ENCODE results near the gene CLCNKB.
"Not testable (repeated sequence)": the region's sequence is repeated elsewhere in the genome, so short reads cannot be mapped to it uniquely, and the experiment has no call there.

The CLCNKB gene

GRCh38 chr1:16050328-16050727, 6.7 kb downstream of the CLCNKB start:
- no peaks in the 10 kb centered on the region for H4K20me1 ChIP-seq (ENCODE audit: insufficient read depth)
- no peaks in the 10 kb centered on the region for H3K36me3 ChIP-seq (ENCODE audit: insufficient read depth)
- H2AFZ ChIP-seq (ENCODE audit: low read depth), result no peak overlapping the region
- H3K79me2 ChIP-seq (ENCODE audit: insufficient read depth, low read depth), result no peaks in the 10 kb centered on the region
- no peak overlapping the region for H3K4me2 ChIP-seq
- H3K4me1 ChIP-seq (ENCODE audit: low read depth, poor library complexity, severe bottlenecking), result no peaks in the 10 kb centered on the region
- H3K9ac ChIP-seq, result no peak overlapping the region
- H3K27ac ChIP-seq, result no peak overlapping the region
- no peak overlapping the region for H3K4me3 ChIP-seq (IDR thresholded peaks at IDR 0.05; ENCODE audit: insufficient read depth, low read depth, low read length)
- H3K27me3 ChIP-seq (ENCODE audit: insufficient read depth, low read depth), result peaks cover 17% of the 10 kb centered on the region
- no peak for TF ChIP-seq CTCF (conservative IDR thresholded peaks at IDR 0.05; ENCODE audit: low read depth, low read length)

- H3K4me3 ChIP-seq (IDR thresholded peaks at IDR 0.05; ENCODE audit: insufficient read depth, low read depth, low read length), result no peak overlapping the region
- no peak overlapping the region for H3K9ac ChIP-seq
These were observed 7.5 kb downstream of the CLCNKB start for GRCh38 chr1:16051039-16051438.

GRCh38 chr1:16051949-16052348, 8.4 kb downstream of the CLCNKB start:
- not testable (repeated sequence) for H3K27me3 ChIP-seq (ENCODE audit: insufficient read depth, low read depth); H3K4me3 ChIP-seq (IDR thresholded peaks at IDR 0.05; ENCODE audit: insufficient read depth, low read depth, low read length); H3K9ac ChIP-seq; H3K27ac ChIP-seq; H3K79me2 ChIP-seq (ENCODE audit: insufficient read depth, low read depth); H3K36me3 ChIP-seq (ENCODE audit: insufficient read depth); H4K20me1 ChIP-seq (ENCODE audit: insufficient read depth); H3K4me2 ChIP-seq; H3K4me1 ChIP-seq (ENCODE audit: low read depth, poor library complexity, severe bottlenecking); H2AFZ ChIP-seq (ENCODE audit: low read depth)

More at GRCh38 chr1:16051039-16051438, 7.5 kb downstream of the CLCNKB start:
- Histone ChIP-seq H3K4me2 (no peak overlapping the region), H2AFZ (ENCODE audit: low read depth) (no peak overlapping the region), H3K27me3 (ENCODE audit: insufficient read depth, low read depth) (peaks cover 12% of the 10 kb centered on the region; the same call in 1 of the 2 replicates), H4K20me1 (ENCODE audit: insufficient read depth) (no peaks in the 10 kb centered on the region), H3K27ac (no peak overlapping the region), H3K4me1 (ENCODE audit: low read depth, poor library complexity, severe bottlenecking) (no peaks in the 10 kb centered on the region), H3K36me3 (ENCODE audit: insufficient read depth) (no peaks in the 10 kb centered on the region), H3K79me2 (ENCODE audit: insufficient read depth, low read depth) (no peaks in the 10 kb centered on the region)
- no peak for TF ChIP-seq CTCF (conservative IDR thresholded peaks at IDR 0.05; ENCODE audit: low read depth, low read length)

GRCh38 chr1:16053781-16054502, 10.4 kb downstream of the CLCNKB start:
- H3K27me3 ChIP-seq (ENCODE audit: insufficient read depth, low read depth), result no peaks in the 10 kb centered on the region; the same call in 1 of the 2 replicates
- no peak overlapping the region for H2AFZ ChIP-seq (ENCODE audit: low read depth)
- no peaks in the 10 kb centered on the region for H4K20me1 ChIP-seq (ENCODE audit: insufficient read depth)

More at GRCh38 chr1:16053781-16054502, 10.4 kb downstream of the CLCNKB start:
- no peaks in the 10 kb centered on the region for H3K4me1 ChIP-seq (ENCODE audit: low read depth, poor library complexity, severe bottlenecking)
- H3K4me2 ChIP-seq, result no peak overlapping the region
- H3K36me3 ChIP-seq (ENCODE audit: insufficient read depth), result no peaks in the 10 kb centered on the region
- H3K27ac ChIP-seq, result no peak overlapping the region
- no peak overlapping the region for H3K4me3 ChIP-seq (IDR thresholded peaks at IDR 0.05; ENCODE audit: insufficient read depth, low read depth, low read length)
- TF ChIP-seq CTCF (conservative IDR thresholded peaks at IDR 0.05; ENCODE audit: low read depth, low read length), result no peak
- H3K9ac ChIP-seq, result no peak overlapping the region
- H3K79me2 ChIP-seq (ENCODE audit: insufficient read depth, low read depth), result no peaks in the 10 kb centered on the region

Data from KMS-11 (cell line).